Activated CD4-positive, alpha-beta T cell treated with anti-CD3 and anti-CD28 coated beads for 48 hours (primary cell): ENCODE data around the gene WWOX.
A peak's percentile ranks its signal among the peaks of the same experiment; 100 is the strongest.
"Not testable (repeated sequence)": the region's sequence is repeated elsewhere in the genome, so short reads cannot be mapped to it uniquely, and the experiment has no call there.

Experiments used
- DNase-seq: peaks from one replicate; pipeline ENCODE4 v3.0.0-alpha.2; 2020

Gene WWOX

GRCh38 chr16:79021991-79022630 lies 922.7 kb downstream of the WWOX start:
- no peak for DNase-seq

GRCh38 chr16:79026117-79026516 lies 926.7 kb downstream of the WWOX start:
- DNase-seq: no peak

GRCh38 chr16:79036541-79036940 lies 937.1 kb downstream of the WWOX start:
- no peak for DNase-seq

- no peak for DNase-seq
Measured at GRCh38 chr16:79037521-79038373, 938.3 kb downstream of the WWOX start.

GRCh38 chr16:79041206-79041605 lies 941.8 kb downstream of the WWOX start:
- DNase-seq: no peak

GRCh38 chr16:79042141-79042540 lies 942.7 kb downstream of the WWOX start:
- DNase-seq: no peak

GRCh38 chr16:79042886-79043285 lies 943.4 kb downstream of the WWOX start:
- DNase-seq: peak; percentile 50

- no peak for DNase-seq
Measured at GRCh38 chr16:79045191-79045590, 945.7 kb downstream of the WWOX start.

- DNase-seq: peak; percentile 29
Measured at GRCh38 chr16:79047337-79047736, 947.9 kb downstream of the WWOX start.

GRCh38 chr16:79049040-79049439 lies 949.6 kb downstream of the WWOX start:
- DNase-seq: no peak

- no peak for DNase-seq
Measured at GRCh38 chr16:79050063-79050462, 950.6 kb downstream of the WWOX start.

GRCh38 chr16:79051313-79051712 lies 951.9 kb downstream of the WWOX start:
- no peak for DNase-seq

- DNase-seq: not testable (repeated sequence)
Measured at GRCh38 chr16:79052198-79052597, 952.7 kb downstream of the WWOX start.

GRCh38 chr16:79053577-79053976 lies 954.1 kb downstream of the WWOX start:
- DNase-seq: no peak

- DNase-seq: no peak
Measured at GRCh38 chr16:79054211-79054984, 954.9 kb downstream of the WWOX start.

- no peak for DNase-seq
Measured at GRCh38 chr16:79055251-79055970, 956.0 kb downstream of the WWOX start.

GRCh38 chr16:79061181-79061580 lies 961.7 kb downstream of the WWOX start:
- no peak for DNase-seq

- no peak for DNase-seq
Measured at GRCh38 chr16:79062336-79062735, 962.9 kb downstream of the WWOX start.

- no peak for DNase-seq
Measured at GRCh38 chr16:79062821-79063220, 963.4 kb downstream of the WWOX start.

GRCh38 chr16:79064256-79064972 lies 965.0 kb downstream of the WWOX start:
- no peak for DNase-seq

- DNase-seq: no peak
Measured at GRCh38 chr16:79066561-79066960, 967.1 kb downstream of the WWOX start.

GRCh38 chr16:79067600-79067999 lies 968.1 kb downstream of the WWOX start:
- peak; percentile 47 for DNase-seq
